GM12891 (cell line): Measurements from ENCODE around the gene FLYWCH1.

Experiments used
- DNase-seq: peaks from one replicate; pipeline ENCODE4 v3.0.0; 2011; ENCODE audit warnings: low spot score; ENCODE audit not compliant: insufficient read length
- FAIRE-seq: peaks from 2 replicates; lab custom pipeline; 2011; peaks lifted over from hg19 to GRCh38; lab: Jason Lieb, UNC
- PAX5 ChIP-seq: IDR thresholded peaks from 2 replicates; pipeline ENCODE4 v1.6.1; 2011; ENCODE audit warnings: low read length, moderate library complexity, mild to moderate bottlenecking; ENCODE audit not compliant: insufficient read depth, severe bottlenecking
- POLR2A ChIP-seq: IDR thresholded peaks from 2 replicates; pipeline ENCODE4 v1.6.1; 2011; ENCODE audit warnings: low read depth, low read length, control low read depth
- POLR2AphosphoS5 ChIP-seq: IDR thresholded peaks from 2 replicates; pipeline ENCODE4 v1.6.1; 2011; ENCODE audit warnings: low read depth, low read length, control low read depth
- POU2F2 ChIP-seq: IDR thresholded peaks from 2 replicates; pipeline ENCODE4 v1.6.1; 2011; ENCODE audit warnings: low read depth, mild to moderate bottlenecking, control low read depth, low read length, moderate library complexity
- SPI1 ChIP-seq: IDR thresholded peaks from 2 replicates; pipeline ENCODE4 v1.6.1; 2011; ENCODE audit warnings: low read depth, low read length, control low read depth
- TAF1 ChIP-seq: IDR thresholded peaks from 2 replicates; pipeline ENCODE4 v1.6.1; 2011; ENCODE audit warnings: low read depth, low read length, control low read depth

Gene FLYWCH1

DNA sequence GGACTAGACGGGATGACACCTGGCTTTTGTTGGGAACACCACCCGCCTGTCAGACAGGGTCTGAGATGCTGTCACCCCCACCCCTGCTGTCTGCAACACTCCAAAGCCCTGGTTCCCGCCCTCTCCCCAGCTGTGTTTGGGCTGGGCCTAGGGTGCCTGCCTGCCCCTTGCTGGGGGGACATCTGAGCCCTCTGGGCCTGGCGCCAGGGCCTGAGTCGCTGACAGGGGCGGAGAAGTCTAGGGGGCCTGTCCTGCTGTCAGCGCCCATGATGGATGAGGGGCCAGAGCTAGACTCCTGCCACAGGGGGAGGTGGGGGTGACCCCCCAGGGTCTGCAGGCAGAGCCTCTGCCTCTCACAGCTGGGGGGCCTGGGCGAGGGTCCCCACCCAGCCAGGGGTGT lies 76.1 kb downstream of the FLYWCH1 start:
- TF ChIP-seq PAX5 (no peak), POLR2AphosphoS5 (no peak), SPI1 (no peak)
- FAIRE-seq, result no peak

DNA sequence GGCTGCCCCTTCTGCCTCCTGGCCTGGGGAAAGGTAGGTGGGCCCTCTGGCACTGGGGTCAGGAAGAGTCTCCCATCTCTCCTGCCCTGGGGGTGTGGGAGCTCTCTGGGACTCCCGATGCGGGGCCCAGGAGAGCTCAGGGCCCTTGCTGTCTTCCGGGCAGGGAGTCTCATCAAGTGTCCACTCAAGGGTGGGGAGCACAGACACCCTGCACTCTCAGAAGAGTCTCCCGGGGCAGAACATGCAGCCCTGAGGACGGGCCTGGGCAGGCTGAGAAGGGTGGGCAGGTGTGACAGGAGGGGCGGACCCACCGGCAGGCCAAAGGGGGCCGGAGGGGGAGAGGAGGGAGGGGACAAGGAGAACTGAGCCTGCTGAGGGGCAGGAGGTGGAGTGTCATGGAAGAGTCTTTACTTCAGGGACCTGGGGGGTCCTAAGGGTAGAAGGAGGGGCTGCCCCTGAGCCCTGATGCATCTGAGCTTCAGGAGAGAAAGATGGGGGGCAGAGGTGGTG lies 76.9 kb downstream of the FLYWCH1 start:
- DNase-seq (no peak), FAIRE-seq (no peak)
- TF ChIP-seq POLR2A, result no peak
- no peak for TF ChIP-seq POLR2AphosphoS5
- no peak for TF ChIP-seq TAF1
- no peak for TF ChIP-seq POU2F2
- no peak for TF ChIP-seq SPI1
- TF ChIP-seq PAX5, result no peak

More for the DNA sequence above, 76.1 kb downstream of the FLYWCH1 start:
- no peak for DNase-seq

DNA sequence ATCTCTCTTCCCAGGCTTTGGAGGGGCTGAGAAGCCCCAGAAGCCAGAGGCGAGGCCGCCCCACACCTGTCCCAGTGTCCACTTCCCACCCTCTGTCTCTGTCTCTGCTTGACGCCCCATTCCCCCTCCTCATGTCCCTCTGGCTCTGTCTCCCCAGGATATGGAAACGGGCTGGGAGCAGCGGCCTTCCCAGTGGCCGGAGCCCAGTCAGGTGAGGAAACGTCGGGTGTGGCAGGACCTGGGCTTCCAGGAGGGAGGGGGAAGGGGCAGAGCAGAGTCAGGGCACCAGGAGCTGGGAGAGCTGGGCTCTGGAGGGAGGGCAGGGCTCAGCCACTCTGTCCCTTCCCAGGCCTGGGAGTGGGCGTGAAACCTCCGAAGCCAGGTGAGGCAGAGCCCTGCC lies 79.2 kb downstream of the FLYWCH1 start:
- no peak for FAIRE-seq
- no peak for DNase-seq
- TF ChIP-seq POLR2AphosphoS5 (no peak), PAX5 (no peak), TAF1 (no peak), SPI1 (no peak), POLR2A (no peak), POU2F2 (no peak)

DNA sequence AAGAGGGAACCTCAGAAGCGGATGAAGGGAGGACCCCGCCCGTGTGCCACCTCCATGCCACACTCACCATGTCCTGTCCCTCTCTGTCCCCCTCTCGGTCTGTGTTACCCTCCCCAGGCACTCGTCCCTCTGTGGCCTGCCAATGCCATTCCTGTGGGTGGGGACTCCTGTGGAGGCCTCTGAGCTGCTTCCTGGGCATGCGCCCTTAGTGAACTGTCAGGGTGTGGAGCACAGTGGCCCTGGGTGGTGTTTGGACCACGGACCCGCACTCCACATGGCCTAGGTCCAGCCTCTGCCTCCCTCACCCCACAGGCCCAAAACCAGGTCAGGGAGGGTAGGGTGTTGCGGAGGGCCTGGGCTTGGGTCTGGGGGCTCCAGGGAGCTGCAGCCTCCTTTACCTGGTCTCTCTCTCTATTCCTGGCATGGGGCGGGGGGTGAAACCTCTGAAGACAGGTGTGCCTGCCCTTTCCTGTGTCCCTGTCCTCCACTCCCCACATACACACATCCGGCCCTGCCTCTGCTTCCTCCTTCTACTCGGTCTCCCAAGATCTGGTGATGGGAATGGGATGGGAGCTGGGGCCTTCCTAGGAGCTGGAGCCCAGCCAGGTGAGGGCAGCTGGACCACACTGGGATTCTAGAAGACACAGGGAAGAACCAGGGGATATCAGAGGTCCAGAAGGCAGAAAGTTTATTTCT lies 80.0 kb downstream of the FLYWCH1 start:
- no peak for DNase-seq
- FAIRE-seq, result no peak
- TF ChIP-seq SPI1, result no peak
- no peak for TF ChIP-seq POLR2A
- TF ChIP-seq TAF1, result no peak
- no peak for TF ChIP-seq POLR2AphosphoS5
- TF ChIP-seq PAX5, result no peak
- no peak for TF ChIP-seq POU2F2

DNA sequence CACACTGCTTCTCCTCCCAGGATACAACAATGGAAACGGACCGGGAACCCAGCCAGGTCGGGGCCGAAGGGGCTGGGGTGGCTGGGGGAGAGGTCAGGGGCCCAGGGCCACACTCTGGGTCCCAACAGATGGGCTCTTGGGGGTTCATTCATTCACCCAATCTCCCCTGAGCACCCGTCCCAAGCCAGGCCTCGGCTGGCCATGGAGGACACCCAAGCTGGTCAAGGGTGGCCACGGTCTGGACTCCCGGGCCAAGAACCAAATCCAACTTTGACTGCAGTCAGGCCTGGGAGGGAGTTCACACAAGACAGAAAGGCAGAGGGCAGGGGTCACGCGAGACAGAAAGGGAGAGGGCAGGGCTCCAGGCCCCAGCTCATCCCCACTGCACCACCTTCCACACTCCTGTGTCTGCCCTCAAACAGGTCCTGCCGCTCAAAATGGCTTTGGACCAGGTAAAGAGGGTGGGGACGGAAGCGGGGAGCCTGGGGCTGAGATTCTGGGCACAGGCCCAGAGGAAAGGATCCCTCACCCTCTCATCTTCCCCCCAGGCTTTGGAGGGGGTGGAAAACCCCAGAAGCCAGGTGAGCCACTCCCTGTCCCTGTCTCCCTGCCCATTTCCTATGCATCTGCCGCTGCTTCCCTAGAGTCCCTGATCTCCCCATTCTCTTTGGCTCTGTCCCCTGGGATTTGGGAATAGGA lies 80.8 kb downstream of the FLYWCH1 start:
- no peak for TF ChIP-seq POLR2AphosphoS5
- TF ChIP-seq PAX5, result no peak
- TF ChIP-seq POU2F2, result no peak
- TF ChIP-seq SPI1, result no peak
- TF ChIP-seq TAF1, result no peak
- no peak for TF ChIP-seq POLR2A
- FAIRE-seq, result no peak
- no peak for DNase-seq

DNA sequence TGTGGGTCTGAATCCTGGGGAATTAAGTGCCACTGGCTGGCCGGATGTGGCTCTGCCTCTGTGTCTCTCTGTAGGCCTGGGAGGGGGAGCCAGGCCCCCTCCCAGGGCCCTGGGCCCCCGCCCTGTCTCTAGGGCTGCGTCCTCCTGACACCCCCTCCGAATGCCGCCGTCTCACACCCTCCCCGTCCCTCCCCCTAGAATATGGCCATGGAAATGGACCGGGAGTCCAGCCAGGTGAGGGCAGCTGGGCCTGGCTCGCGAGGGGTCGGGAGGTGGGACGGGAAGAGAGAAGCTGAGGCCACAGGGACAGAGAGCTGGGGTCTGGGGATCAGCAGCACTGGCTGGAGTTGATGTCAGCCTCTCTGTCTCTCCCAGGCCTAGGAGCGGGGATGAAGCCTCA lies 84.6 kb downstream of the FLYWCH1 start:
- TF ChIP-seq POLR2A, result no peak
- TF ChIP-seq POLR2AphosphoS5, result no peak
- no peak for TF ChIP-seq POU2F2
- no peak for TF ChIP-seq SPI1
- no peak for TF ChIP-seq TAF1
- DNase-seq (no peak), FAIRE-seq (no peak)

DNA sequence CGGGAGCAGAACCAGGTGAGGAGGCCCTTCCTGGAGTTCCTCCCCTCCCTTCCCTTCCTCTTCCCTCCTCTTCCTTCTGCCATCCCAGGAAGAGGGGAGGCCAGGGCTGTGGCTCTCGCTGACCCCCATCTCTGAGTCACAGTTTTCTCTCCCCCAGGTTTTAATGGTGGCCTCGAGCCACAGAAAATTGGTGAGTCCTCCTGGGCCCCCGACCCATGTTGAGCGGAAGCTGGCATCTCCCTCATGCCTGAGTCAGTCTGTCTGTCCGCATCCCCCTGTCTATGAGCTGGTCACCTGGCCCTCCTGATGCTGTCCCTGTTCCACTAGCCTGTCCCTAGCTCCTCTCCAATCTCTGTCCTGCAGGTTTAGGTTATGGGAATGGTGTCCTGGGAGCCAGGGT lies 88.2 kb downstream of the FLYWCH1 start:
- TF ChIP-seq TAF1, result no peak
- no peak for TF ChIP-seq SPI1
- TF ChIP-seq POLR2AphosphoS5, result no peak
- TF ChIP-seq POU2F2, result no peak
- no peak for TF ChIP-seq POLR2A
- no peak for TF ChIP-seq PAX5
- DNase-seq, result no peak
- no peak for FAIRE-seq

DNA sequence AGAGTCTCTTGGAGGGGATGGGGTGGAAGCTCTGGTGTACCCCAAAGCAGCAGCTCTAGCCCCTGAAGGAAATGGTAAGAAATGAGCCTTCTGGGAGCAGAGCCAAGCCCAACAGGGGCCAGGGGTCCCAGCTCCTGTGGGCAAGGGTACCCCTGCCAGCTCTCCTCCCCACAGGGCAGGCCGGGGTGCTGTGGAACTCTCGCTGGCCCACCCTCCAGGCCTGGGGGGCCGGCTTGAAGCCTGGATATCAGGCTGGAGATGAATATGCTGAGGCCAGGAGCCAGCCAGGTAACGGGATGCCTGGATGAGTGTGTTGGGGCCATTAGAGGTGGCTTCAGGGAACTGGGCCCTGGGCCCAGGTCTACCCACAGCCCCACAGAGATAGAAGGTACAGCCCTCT lies 88.8 kb downstream of the FLYWCH1 start:
- DNase-seq, result no peak
- TF ChIP-seq SPI1 (no peak), POLR2A (no peak), TAF1 (no peak), PAX5 (no peak), POLR2AphosphoS5 (no peak), POU2F2 (no peak)
- FAIRE-seq, result no peak
